WTC11 (cell line): ENCODE measurements around the gene GDPD4.

Experiments used
- CTCF ChIP-seq: fragments of 200-600 bp; IDR thresholded peaks from 2 replicates; pipeline ENCODE4 v1.8.0; 2022; ENCODE audit warnings: antibody characterized with exemption
- ELF4 ChIP-seq: sonication (generic); formaldehyde crosslinking; IDR thresholded peaks from 2 replicates; pipeline ENCODE4 v1.8.1; 2022; ENCODE audit warnings: low read depth, mild to moderate bottlenecking, moderate library complexity, missing genetic modification reagents
- ESRRA ChIP-seq: sonication (generic); formaldehyde crosslinking; IDR thresholded peaks from 2 replicates; pipeline ENCODE4 v1.8.1; 2022; ENCODE audit warnings: mild to moderate bottlenecking, missing genetic modification reagents, borderline replicate concordance
- KAT7 ChIP-seq: sonication (generic); formaldehyde crosslinking; IDR thresholded peaks from 2 replicates; pipeline ENCODE4 v1.8.1; 2023; ENCODE audit warnings: missing genetic modification reagents, mild to moderate bottlenecking, borderline replicate concordance
- NFYB ChIP-seq: sonication (generic); formaldehyde crosslinking; conservative IDR thresholded peaks from 2 replicates; pipeline ENCODE4 v1.8.0; 2022; ENCODE audit warnings: low read depth, missing genetic modification reagents
- RELA ChIP-seq: sonication (generic); formaldehyde crosslinking; IDR thresholded peaks from 2 replicates; pipeline ENCODE4 v1.8.1; 2022; ENCODE audit warnings: missing genetic modification reagents, mild to moderate bottlenecking, borderline replicate concordance
- TEAD4 ChIP-seq: sonication (generic); formaldehyde crosslinking; IDR thresholded peaks from 2 replicates; pipeline ENCODE4 v1.8.0; 2022; ENCODE audit warnings: mild to moderate bottlenecking, missing genetic modification reagents
- ZNF232 ChIP-seq: sonication (generic); formaldehyde crosslinking; IDR thresholded peaks from 2 replicates; pipeline ENCODE4 v1.8.0; 2022; ENCODE audit warnings: mild to moderate bottlenecking, missing genetic modification reagents
- ZNF263 ChIP-seq: sonication (generic); formaldehyde crosslinking; IDR thresholded peaks from 2 replicates; pipeline ENCODE4 v1.8.1; 2022; ENCODE audit warnings: low read depth, mild to moderate bottlenecking, moderate library complexity, missing genetic modification reagents
- TF ChIP-seq, protein P1 (sequence below): sonication (generic); formaldehyde crosslinking; IDR thresholded peaks from 2 replicates; pipeline ENCODE4 v1.8.0; 2022; ENCODE audit warnings: mild to moderate bottlenecking, missing genetic modification reagents
- TF ChIP-seq, protein P2 (sequence below): sonication (generic); formaldehyde crosslinking; IDR thresholded peaks from 2 replicates; pipeline ENCODE4 v1.8.0; 2022; ENCODE audit warnings: mild to moderate bottlenecking, missing genetic modification reagents

DNA sequence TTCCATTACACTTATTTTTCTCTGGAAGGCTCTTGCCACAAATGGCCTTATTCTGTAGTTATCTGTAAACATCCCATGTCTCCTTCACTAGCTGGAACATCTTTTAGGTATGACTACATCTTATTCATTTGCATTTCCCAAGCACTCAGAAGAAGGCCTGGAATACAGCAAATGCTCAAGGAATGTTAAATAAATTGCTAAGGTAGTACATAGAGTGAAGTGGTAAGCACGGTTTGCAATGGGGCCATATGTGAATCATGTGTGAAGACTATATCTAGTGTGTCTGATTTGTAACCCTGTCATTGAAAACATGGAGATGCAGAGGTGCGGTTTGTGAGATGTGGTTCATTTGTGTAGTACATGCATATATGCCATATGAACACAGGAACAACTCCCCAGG lies 33.5 kb downstream of the GDPD4 start:
- no peak for TF ChIP-seq ELF4 (CRISPR knock-in tag)
- no peak for TF ChIP-seq RELA (CRISPR knock-in tag)
- TF ChIP-seq CTCF, result no peak
- TF ChIP-seq, protein P1, sequence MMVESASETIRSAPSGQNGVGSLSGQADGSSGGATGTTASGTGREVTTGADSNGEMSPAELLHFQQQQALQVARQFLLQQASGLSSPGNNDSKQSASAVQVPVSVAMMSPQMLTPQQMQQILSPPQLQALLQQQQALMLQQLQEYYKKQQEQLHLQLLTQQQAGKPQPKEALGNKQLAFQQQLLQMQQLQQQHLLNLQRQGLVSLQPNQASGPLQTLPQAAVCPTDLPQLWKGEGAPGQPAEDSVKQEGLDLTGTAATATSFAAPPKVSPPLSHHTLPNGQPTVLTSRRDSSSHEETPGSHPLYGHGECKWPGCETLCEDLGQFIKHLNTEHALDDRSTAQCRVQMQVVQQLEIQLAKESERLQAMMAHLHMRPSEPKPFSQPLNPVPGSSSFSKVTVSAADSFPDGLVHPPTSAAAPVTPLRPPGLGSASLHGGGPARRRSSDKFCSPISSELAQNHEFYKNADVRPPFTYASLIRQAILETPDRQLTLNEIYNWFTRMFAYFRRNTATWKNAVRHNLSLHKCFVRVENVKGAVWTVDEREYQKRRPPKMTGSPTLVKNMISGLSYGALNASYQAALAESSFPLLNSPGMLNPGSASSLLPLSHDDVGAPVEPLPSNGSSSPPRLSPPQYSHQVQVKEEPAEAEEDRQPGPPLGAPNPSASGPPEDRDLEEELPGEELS (CRISPR knock-in tag), result no peak
- TF ChIP-seq, protein P2, sequence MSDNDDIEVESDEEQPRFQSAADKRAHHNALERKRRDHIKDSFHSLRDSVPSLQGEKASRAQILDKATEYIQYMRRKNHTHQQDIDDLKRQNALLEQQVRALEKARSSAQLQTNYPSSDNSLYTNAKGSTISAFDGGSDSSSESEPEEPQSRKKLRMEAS, result no peak
- no peak for TF ChIP-seq KAT7 (CRISPR knock-in tag)
- TF ChIP-seq ZNF232 (CRISPR knock-in tag), result no peak
- TF ChIP-seq ESRRA, result no peak
- no peak for TF ChIP-seq NFYB (CRISPR knock-in tag)
- no peak for TF ChIP-seq ZNF263 (CRISPR knock-in tag)
- no peak for TF ChIP-seq TEAD4 (CRISPR knock-in tag)
